ENCODE results near the gene ZNF805. TPM values are rescaled to one million over a fixed set of nuclear protein-coding genes. Genes with fewer than 3 reads are reported as not detected.
A peak's percentile ranks its signal among the peaks of the same experiment; 100 is the strongest.
"Not testable (repeated sequence)": the region's sequence is repeated elsewhere in the genome, so short reads cannot be mapped to it uniquely, and the experiment has no call there.

ZNF805 gene
- total RNA-seq, 1 donor from 2014 or later = 39.7 TPM

DNA sequence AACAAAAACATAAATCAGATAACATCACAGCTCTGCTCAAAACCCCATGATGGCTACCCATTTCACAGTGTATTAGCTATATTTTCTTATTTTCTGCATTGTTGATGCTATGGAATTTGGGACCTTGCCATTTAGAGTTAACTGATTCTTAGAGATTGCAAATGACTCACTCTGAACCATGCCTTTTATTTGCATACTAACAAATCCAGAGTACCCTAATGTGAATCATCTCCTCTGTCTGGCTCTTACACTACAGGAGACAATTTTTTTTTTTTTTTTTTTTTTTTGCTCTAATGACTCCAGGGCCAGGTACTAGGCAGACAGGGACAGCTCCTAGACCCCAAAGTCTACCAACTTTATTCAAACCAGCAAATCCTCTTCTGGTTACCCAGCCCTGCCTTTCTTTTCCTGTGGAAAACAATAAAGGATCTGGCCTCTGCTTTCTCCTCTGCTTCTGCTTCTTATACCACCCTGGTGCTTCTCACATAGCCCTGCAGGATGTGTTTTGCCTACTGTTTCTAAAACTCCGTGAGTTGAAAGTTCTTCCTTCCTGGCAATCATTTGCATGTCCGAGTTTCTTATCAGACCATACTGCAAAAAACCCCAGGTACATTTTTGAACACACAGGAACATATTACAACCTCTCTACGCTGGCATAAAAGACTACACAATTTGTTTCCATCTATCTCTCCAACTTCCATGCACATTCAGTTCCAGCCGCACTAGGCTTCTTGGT, 29.3 kb downstream of the ZNF805 start:
- peak; percentile 51 for DNase-seq

GRCh38 chr19:57271280-57271679, 30.8 kb downstream of the ZNF805 start:
- no peak for DNase-seq

DNA sequence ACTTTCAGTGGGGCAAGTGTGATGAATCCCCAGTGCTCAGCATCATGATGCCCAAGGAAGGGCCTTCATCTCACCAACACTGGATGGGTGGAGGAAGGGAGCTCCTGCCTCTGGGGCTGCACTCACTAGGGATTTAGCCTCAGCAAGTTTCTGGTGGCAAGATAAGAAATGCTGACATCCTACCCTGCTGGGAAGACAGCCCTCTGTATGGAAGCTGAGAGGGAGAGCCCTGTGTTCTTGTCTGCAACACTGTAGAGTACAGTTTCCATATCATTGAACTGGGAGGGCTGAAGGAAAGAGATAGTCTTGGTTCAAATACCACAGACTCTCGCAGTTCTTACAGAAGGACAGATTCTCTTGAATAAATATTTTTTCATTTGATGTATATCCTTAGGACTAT, 32.6 kb downstream of the ZNF805 start:
- DNase-seq = no peak

GRCh38 chr19:57276430-57276829, 36.0 kb downstream of the ZNF805 start:
- no peak for DNase-seq

GRCh38 chr19:57278481-57278880, 38.0 kb downstream of the ZNF805 start:
- not testable (repeated sequence) for DNase-seq

GRCh38 chr19:57279418-57280164, 39.2 kb downstream of the ZNF805 start:
- DNase-seq = peak; percentile 96

GRCh38 chr19:57280165-57280961, 39.9 kb downstream of the ZNF805 start, which contains the start of gene ZNF460:
Gene ZNF460, plus strand, starts transcription at chr19:57280485. Its CDS starts 322 bp downstream, at chr19:57280807.
- DNase-seq = peak; percentile 98

- peak; percentile 21 for DNase-seq
Observed at GRCh38 chr19:57280962-57281400, 40.5 kb downstream of the ZNF805 start.

DNA sequence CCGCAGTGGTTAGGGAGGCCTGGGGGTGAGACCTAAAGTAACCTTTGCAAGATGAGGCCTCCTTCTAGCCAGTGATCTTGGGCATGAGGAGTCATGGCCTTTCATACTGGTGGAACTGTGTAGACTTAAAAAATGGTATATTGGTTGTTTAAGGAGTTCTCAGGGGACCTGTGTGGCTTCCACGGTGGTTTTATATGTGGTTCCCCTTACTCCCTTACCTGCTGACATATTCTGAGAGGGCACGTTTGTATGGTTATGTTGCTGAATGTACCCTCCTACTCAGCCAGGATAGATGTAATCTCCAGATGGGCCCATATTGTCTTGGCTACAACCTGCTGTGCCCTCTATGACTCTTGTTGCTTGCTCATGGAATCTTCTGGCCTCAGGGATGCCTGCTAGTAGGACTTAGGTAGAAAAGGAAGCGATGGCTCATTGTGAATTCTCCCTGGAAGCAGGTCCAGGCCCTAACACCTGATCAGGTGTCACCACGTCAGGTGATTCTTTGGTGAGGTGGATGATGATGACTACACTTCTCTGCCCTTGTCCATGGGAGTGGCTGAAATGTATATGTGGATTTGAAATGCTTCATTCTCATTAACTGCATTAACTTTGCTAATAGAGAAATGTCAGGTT, 41.7 kb downstream of the ZNF805 start:
- no peak for DNase-seq

DNA sequence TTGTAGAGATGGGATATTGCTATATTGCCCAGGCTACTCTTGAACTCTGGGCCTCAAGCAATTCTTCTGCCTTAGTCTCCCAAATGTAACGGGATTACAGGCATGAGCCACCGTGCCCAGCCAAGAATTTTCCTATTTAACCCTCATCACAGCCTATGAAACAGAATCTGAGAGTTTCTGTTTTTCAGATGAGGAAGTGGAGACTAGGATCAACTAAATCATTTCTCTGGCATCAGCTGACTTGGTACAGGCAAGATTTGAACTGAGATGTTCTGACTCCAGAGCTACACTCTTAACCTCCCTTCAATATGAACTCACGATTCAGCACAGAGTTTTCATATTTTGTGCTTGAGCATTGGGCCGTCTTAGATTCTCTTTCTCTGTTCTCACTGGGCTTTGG, 47.9 kb downstream of the ZNF805 start:
- DNase-seq = no peak

GRCh38 chr19:57290970-57291369, 50.5 kb downstream of the ZNF805 start:
- no peak for DNase-seq

DNA sequence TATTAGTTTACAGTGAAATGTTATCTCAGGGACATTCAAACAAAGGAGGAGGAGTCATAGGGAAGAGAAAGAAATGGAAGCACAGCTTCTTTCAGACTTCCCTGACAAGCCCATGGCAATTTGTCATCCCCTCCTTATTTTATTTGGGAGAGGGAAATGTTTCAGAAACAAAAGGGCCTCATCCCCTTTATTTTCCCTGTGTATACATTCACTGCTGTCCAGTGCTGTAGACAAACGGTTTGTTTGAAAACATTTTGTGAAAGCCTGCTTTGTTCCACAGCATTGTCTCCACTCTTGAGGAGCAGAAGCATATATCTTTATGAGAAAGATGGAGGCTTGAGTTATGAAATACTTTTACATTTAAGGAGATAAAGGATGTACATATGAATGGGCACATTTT, 52.1 kb downstream of the ZNF805 start:
- no peak for DNase-seq

GRCh38 chr19:57293719-57294118, 53.3 kb downstream of the ZNF805 start:
- no peak for DNase-seq

DNA sequence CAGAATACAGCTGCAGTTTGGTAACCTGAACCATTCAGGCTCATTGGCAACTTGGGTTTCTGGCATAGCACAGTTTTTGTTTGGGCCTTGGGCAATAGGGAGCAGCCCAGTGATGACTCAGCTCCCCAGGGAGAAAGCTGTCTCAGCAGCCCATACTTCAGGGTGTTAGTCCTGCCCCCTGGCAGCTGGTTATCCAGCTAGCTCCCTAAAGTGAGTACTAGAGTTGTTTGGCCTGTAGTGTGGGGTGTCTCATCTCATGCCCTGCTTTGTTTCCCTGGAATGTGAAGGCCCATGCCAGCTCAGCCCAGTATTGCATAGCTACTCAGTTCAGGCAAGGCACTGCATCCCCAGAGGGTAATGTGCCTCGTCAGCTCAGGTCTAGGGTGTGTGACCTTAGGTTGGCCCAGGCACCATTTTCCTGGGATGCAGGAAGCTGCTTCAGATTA, 61.6 kb downstream of the ZNF805 start:
- DNase-seq = peak; percentile 13

- no peak for DNase-seq
Observed at GRCh38 chr19:57302727-57303401, 62.4 kb downstream of the ZNF805 start.

Other genes with a start within 250 kb of the ZNF805 start
- gene USP29, start 120.6 kb upstream of the ZNF805 start, total RNA-seq = not detected in 2 replicates
- gene ZIM3, start 95.4 kb upstream of the ZNF805 start, total RNA-seq = not detected in 2 replicates
- gene DUXA, start 73.1 kb upstream of the ZNF805 start, total RNA-seq = not detected in 2 replicates
- 48.5 and 65.0 TPM in 2 replicates for gene ZNF264, start 49.1 kb upstream of the ZNF805 start, total RNA-seq
- 0.17 and 0.84 TPM in 2 replicates for gene AURKC, start 9.6 kb upstream of the ZNF805 start, total RNA-seq
- gene ZNF460, start 39.9 kb downstream of the ZNF805 start, total RNA-seq = 63.3 and 88.0 TPM in 2 replicates
- 10.0 and 15.1 TPM in 2 replicates for gene ZNF543, start 79.8 kb downstream of the ZNF805 start, total RNA-seq
- gene ZNF304, start 110.6 kb downstream of the ZNF805 start, total RNA-seq = 10.5 and 11.1 TPM in 2 replicates
- 8.8 and 11.6 TPM in 2 replicates for gene TRAPPC2B, start 122.9 kb downstream of the ZNF805 start, total RNA-seq
- gene ZNF547, start 122.9 kb downstream of the ZNF805 start, total RNA-seq = 1.9 and 3.6 TPM in 2 replicates
- gene ZNF548, start 149.2 kb downstream of the ZNF805 start, total RNA-seq = 13.3 and 16.0 TPM in 2 replicates
- 10.9 and 11.4 TPM in 2 replicates for gene ZNF17, start 170.5 kb downstream of the ZNF805 start, total RNA-seq
- gene ZNF749, start 194.7 kb downstream of the ZNF805 start, total RNA-seq = 10.7 and 12.6 TPM in 2 replicates
- gene VN1R1, start 216.5 kb downstream of the ZNF805 start, total RNA-seq = 0.28 and 0.34 TPM in 2 replicates
- gene ZNF772, start 236.9 kb downstream of the ZNF805 start, total RNA-seq = 19.3 and 22.3 TPM in 2 replicates
- gene ZNF419, start 247.1 kb downstream of the ZNF805 start, total RNA-seq = 7.8 and 12.6 TPM in 2 replicates

All from dermis blood vessel endothelial cell (primary cell).